Left ventricle myocardium inferior (tissue), 1 donor: Measurements from ENCODE around the gene RNU6-9. TPM values are rescaled to one million over a fixed set of nuclear protein-coding genes. Genes with fewer than 3 reads are reported as not detected.

Experiments used
- DNase-seq: peaks from one replicate; pipeline ENCODE4 v3.0.0-alpha.2; 2020
- H3K27ac ChIP-seq: fragments of 200-600 bp; replicated peaks from 2 replicates; pipeline ENCODE4 v1.8.0; 2021
- H3K27me3 ChIP-seq: fragments of 200-600 bp; 2 replicates; pipeline ENCODE4 v1.8.0; 2021; ENCODE audit warnings: low read depth
- H3K36me3 ChIP-seq: fragments of 200-600 bp; 2 replicates; pipeline ENCODE4 v1.8.0; 2021
- H3K4me1 ChIP-seq: fragments of 200-600 bp; 2 replicates; pipeline ENCODE4 v1.8.0; 2021
- H3K4me3 ChIP-seq: fragments of 200-600 bp; 2 replicates; pipeline ENCODE4 v1.8.0; 2021; ENCODE audit warnings: mild to moderate bottlenecking, moderate library complexity
- H3K9me3 ChIP-seq: fragments of 200-600 bp; replicated peaks from 2 replicates; pipeline ENCODE4 v1.8.0; 2021
- intact Hi-C: fragments of 100-400 bp; cut with micrococcal nuclease; formaldehyde crosslinking; loops from one replicate; pipeline ENCODE4 v1.11.0; 2022
- total RNA-seq: library from RNA; stranded (reverse); fragmentation: NEBNext Ultra II Directional; extraction: Animal tissue kit (Norgen Biotek cat#: 25700); gene quantifications from one replicate; pipeline ENCODE4 v1.2.1, GENCODE V29; 2021
- TF ChIP-seq, protein P1 (sequence below): fragments of 200-600 bp; IDR thresholded peaks from 2 replicates; pipeline ENCODE4 v1.8.0; 2021; ENCODE audit warnings: antibody characterized with exemption, mild to moderate bottlenecking, borderline replicate concordance
- donor health status: DM: no; HTN: yes; CAD: no; lungs with severe emphysema.

Gene RNU6-9
- total RNA-seq, 1 donor from 2014 or later, result not detected

GRCh38 chr19:879711-880438, 13.4 kb upstream of the RNU6-9 start:
- Histone ChIP-seq H3K4me1 (no peaks in the 10 kb centered on the region), H3K4me3 (no peak overlapping the region), H3K36me3 (peaks cover 64% of the 10 kb centered on the region), H3K27me3 (no peaks in the 10 kb centered on the region), H3K27ac (no peak overlapping the region), H3K9me3 (no peaks in the 10 kb centered on the region)
- TF ChIP-seq, protein P1, sequence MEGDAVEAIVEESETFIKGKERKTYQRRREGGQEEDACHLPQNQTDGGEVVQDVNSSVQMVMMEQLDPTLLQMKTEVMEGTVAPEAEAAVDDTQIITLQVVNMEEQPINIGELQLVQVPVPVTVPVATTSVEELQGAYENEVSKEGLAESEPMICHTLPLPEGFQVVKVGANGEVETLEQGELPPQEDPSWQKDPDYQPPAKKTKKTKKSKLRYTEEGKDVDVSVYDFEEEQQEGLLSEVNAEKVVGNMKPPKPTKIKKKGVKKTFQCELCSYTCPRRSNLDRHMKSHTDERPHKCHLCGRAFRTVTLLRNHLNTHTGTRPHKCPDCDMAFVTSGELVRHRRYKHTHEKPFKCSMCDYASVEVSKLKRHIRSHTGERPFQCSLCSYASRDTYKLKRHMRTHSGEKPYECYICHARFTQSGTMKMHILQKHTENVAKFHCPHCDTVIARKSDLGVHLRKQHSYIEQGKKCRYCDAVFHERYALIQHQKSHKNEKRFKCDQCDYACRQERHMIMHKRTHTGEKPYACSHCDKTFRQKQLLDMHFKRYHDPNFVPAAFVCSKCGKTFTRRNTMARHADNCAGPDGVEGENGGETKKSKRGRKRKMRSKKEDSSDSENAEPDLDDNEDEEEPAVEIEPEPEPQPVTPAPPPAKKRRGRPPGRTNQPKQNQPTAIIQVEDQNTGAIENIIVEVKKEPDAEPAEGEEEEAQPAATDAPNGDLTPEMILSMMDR, result no peak
- no peak for DNase-seq
- intact Hi-C loops, result no loop called here

DNA sequence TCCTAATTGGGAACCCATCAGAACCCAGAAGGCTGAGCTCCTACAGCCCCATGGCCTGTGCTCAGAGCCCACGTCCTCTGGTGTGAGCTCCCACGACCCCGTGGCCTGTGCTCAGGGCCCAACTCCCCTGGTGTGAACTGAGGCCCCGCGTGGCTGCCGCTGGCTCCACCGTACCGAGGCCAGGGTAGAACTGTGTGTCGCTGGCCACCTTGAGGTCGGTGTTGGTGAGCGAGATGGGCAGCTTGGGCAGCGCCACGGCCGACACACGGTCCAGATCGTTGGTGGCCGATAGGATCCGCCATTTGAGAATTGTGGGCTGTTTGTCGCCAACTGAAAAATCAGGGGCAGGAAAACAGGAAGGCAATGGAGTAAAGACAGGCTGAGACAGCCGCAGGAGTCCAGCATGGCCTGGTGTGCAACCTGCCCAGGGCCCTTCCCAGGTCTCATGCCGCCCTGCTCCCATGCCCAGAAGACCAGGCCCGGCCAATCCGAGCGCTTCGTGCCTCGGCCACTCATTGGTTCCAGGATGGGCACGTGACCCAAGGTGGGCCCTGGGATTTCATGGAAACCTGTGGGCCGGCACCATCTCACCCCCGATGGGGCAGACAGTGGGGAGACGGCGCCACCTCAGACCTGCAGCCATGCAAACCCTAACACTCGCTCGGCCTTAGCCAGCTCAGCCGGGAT, 11.8 kb upstream of the RNU6-9 start:
- Histone ChIP-seq H3K4me1 (no peaks in the 10 kb centered on the region), H3K4me3 (no peak overlapping the region), H3K9me3 (no peaks in the 10 kb centered on the region), H3K27me3 (no peaks in the 10 kb centered on the region), H3K27ac (no peak overlapping the region), H3K36me3 (peaks cover 72% of the 10 kb centered on the region)
- TF ChIP-seq, protein P1, result no peak
- intact Hi-C loops, result no loop called here
- no peak for DNase-seq

DNA sequence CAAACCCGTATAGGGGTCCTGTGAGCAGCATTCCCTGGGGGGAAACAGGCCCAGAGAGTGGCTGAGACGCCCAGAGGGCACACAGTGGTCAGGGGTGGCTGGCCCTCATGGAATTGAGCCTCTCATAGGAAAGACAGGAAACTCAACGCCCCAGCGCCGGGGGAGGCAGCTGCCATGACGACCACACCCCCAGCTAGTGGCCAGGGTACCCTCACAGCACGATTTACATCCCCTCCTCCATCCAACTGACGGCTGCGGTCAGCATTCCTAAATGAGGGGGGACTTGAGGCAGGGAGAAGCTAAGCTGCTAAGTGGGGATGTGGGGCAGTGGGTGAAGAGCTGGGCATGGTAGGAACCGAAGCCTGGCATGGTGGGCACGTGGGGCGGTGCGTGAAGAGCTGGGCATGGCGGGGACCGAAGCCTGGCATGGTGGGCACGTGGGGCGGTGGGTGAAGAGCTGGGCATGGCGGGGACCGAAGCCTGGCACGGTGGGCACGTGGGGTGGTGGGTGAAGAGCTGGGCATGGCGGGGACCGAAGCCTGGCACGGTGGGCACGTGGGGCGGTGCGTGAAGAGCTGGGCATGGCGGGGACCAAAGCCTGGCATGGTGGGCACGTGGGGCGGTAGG, 10.3 kb upstream of the RNU6-9 start:
- H3K9me3 ChIP-seq, result no peaks in the 10 kb centered on the region
- intact Hi-C loops, result no loop called here
- no peak overlapping the region for H3K4me3 ChIP-seq
- H3K36me3 ChIP-seq, result peaks cover 79% of the 10 kb centered on the region
- no peaks in the 10 kb centered on the region for H3K27me3 ChIP-seq
- no peak for DNase-seq
- TF ChIP-seq, protein P1, result no peak
- H3K27ac ChIP-seq, result no peak overlapping the region
- H3K4me1 ChIP-seq, result no peaks in the 10 kb centered on the region

DNA sequence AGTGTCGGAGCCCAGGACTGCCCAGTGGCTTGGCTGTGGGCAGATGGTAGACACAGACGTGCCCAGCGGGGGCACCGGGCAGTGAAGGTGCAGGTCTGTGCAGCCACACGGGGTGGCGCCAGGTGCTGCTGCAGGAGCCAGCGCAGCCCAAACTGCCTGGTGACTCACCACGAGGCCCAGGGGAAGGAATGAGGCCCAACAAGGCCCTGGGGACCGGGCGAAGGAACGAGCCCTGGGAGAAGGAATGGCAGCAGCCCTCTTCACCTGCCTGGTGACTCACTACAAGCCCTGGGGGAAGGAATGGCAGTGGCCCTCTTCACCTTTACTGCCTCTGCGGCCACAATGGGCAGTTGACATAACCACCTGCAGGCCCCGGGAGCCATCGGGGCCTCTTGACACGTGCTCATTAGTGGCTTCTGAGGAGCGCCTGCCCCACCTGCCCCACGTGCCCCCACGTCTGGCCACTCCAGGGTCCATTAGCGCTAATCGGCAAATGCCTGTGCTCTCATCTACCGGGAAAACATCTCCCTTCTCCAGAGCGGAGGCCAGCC, 9.5 kb upstream of the RNU6-9 start:
- Histone ChIP-seq H3K9me3 (no peaks in the 10 kb centered on the region), H3K27ac (no peak overlapping the region), H3K4me3 (no peak overlapping the region), H3K36me3 (peaks cover 85% of the 10 kb centered on the region), H3K4me1 (no peaks in the 10 kb centered on the region), H3K27me3 (no peaks in the 10 kb centered on the region)
- intact Hi-C loops, result no loop called here
- DNase-seq, result no peak
- TF ChIP-seq, protein P1, result no peak

- TF ChIP-seq, protein P1, result no peak
- H3K4me1 ChIP-seq, result no peaks in the 10 kb centered on the region
- intact Hi-C loops, result no loop called here
- no peaks in the 10 kb centered on the region for H3K9me3 ChIP-seq
- H3K4me3 ChIP-seq, result no peak overlapping the region
- no peak for DNase-seq
- H3K36me3 ChIP-seq, result peaks cover 91% of the 10 kb centered on the region
- H3K27ac ChIP-seq, result no peak overlapping the region
- no peaks in the 10 kb centered on the region for H3K27me3 ChIP-seq
Observed at GRCh38 chr19:884420-885211, 8.7 kb upstream of the RNU6-9 start.
